Large intestine (tissue), 3 donors: ENCODE results near the gene KCNH5. TPM values are rescaled to one million over a fixed set of nuclear protein-coding genes. Genes with fewer than 3 reads are reported as not detected.

Experiments
- DNase-seq, 2 donors: peaks; one replicate each; pipeline versions ENCODE4 v3.0.0 to v3.0.0-alpha.2; 2013
- H3K27ac ChIP-seq: one replicate; pipeline ENCODE4 v1.5.1; 2013; ENCODE audit warnings: low read length
- H3K27me3 ChIP-seq: 2 replicates; pipeline ENCODE4 v1.6.1; 2013; ENCODE audit warnings: low read length; ENCODE audit not compliant: control insufficient read depth, insufficient read depth
- H3K36me3 ChIP-seq: 2 replicates; pipeline ENCODE4 v1.6.1; 2013; ENCODE audit warnings: low read length; ENCODE audit not compliant: control insufficient read depth, insufficient read depth
- H3K4me1 ChIP-seq: one replicate; pipeline ENCODE4 v1.6.1; 2013; ENCODE audit warnings: low read length; ENCODE audit not compliant: control insufficient read depth, insufficient read depth
- H3K4me3 ChIP-seq: one replicate; pipeline ENCODE4 v1.5.1; 2013; ENCODE audit warnings: low read length
- H3K9me3 ChIP-seq: one replicate; pipeline ENCODE4 v1.6.1; 2013; ENCODE audit warnings: mild to moderate bottlenecking, low read depth, low read length, moderate library complexity; ENCODE audit not compliant: control insufficient read depth
- WGBS: methylation state at CpG from one replicate; pipeline ENCODE4 v1.1.5; 2013; ENCODE audit warnings: low lambda C conversion rate; ENCODE audit not compliant: insufficient coverage; 5-methylcytosine and 5-hydroxymethylcytosine counted together
- polyA plus RNA-seq: library from polyadenylated mRNA; unstranded; fragments of 120-200 nt; gene quantifications from one replicate; pipeline ENCODE4 v1.2.1, GENCODE V29; 2013

Gene KCNH5
- polyA plus RNA-seq, 1 donor, result 0.40 TPM

- no peaks in the 10 kb centered on the region for H3K4me1 ChIP-seq
- no CpG with 5 or more reads among the region's 2 CpGs for WGBS
- no peaks in the 10 kb centered on the region for H3K36me3 ChIP-seq
- H3K9me3 ChIP-seq, result no peaks in the 10 kb centered on the region
- no peak overlapping the region for H3K4me3 ChIP-seq
- no peaks in the 10 kb centered on the region for H3K27me3 ChIP-seq
- no peak overlapping the region for H3K27ac ChIP-seq
- DNase-seq, result no peak
These were observed 322.9 kb downstream of the KCNH5 start for GRCh38 chr14:62722406-62722805.

- DNase-seq, result no peak
- Histone ChIP-seq H3K36me3 (no peaks in the 10 kb centered on the region), H3K9me3 (peaks cover 3% of the 10 kb centered on the region), H3K27ac (no peak overlapping the region), H3K27me3 (no peaks in the 10 kb centered on the region), H3K4me3 (no peak overlapping the region), H3K4me1 (no peaks in the 10 kb centered on the region)
- WGBS, result 100% methylated on average over 1 of the region's 1 CpG
These were observed 326.6 kb downstream of the KCNH5 start for GRCh38 chr14:62718629-62719028.

- DNase-seq, result no peak
- Histone ChIP-seq H3K4me3 (no peak overlapping the region), H3K4me1 (no peaks in the 10 kb centered on the region), H3K36me3 (no peaks in the 10 kb centered on the region), H3K27me3 (no peaks in the 10 kb centered on the region), H3K27ac (no peak overlapping the region), H3K9me3 (peaks cover 3% of the 10 kb centered on the region)
- WGBS, result 86% methylated on average over 1 of the region's 7 CpGs
These were observed 333.8 kb downstream of the KCNH5 start for GRCh38 chr14:62711351-62712023.

GRCh38 chr14:62710811-62711210 lies 334.4 kb downstream of the KCNH5 start:
- Histone ChIP-seq H3K27me3 (no peaks in the 10 kb centered on the region), H3K36me3 (no peaks in the 10 kb centered on the region), H3K4me3 (no peak overlapping the region), H3K4me1 (no peaks in the 10 kb centered on the region), H3K27ac (no peak overlapping the region), H3K9me3 (peaks cover 3% of the 10 kb centered on the region)
- no peak for DNase-seq

- WGBS, result no CpG with 5 or more reads among the region's 3 CpGs
- Histone ChIP-seq H3K36me3 (no peaks in the 10 kb centered on the region), H3K9me3 (no peaks in the 10 kb centered on the region), H3K4me1 (no peaks in the 10 kb centered on the region), H3K27ac (no peak overlapping the region), H3K27me3 (no peaks in the 10 kb centered on the region), H3K4me3 (no peak overlapping the region)
- DNase-seq, result no peak
These were observed 335.5 kb downstream of the KCNH5 start for GRCh38 chr14:62709773-62710172.

- no peaks in the 10 kb centered on the region for H3K27me3 ChIP-seq
- H3K9me3 ChIP-seq, result no peaks in the 10 kb centered on the region
- H3K27ac ChIP-seq, result no peak overlapping the region
- WGBS, result 80% methylated on average over 1 of the region's 2 CpGs
- no peaks in the 10 kb centered on the region for H3K4me1 ChIP-seq
- H3K4me3 ChIP-seq, result no peak overlapping the region
- DNase-seq, result no peak
- no peaks in the 10 kb centered on the region for H3K36me3 ChIP-seq
These were observed 339.0 kb downstream of the KCNH5 start for GRCh38 chr14:62706217-62706616.

GRCh38 chr14:62697461-62697860 lies 347.8 kb downstream of the KCNH5 start:
- Histone ChIP-seq H3K27me3 (no peaks in the 10 kb centered on the region), H3K4me1 (peaks cover 17% of the 10 kb centered on the region), H3K9me3 (no peaks in the 10 kb centered on the region), H3K27ac (no peak overlapping the region), H3K4me3 (no peak overlapping the region), H3K36me3 (no peaks in the 10 kb centered on the region)
- WGBS, result no CpG with 5 or more reads among the region's 1 CpG
- DNase-seq, result no peak

- peaks cover 17% of the 10 kb centered on the region for H3K4me1 ChIP-seq
- H3K4me3 ChIP-seq, result no peak overlapping the region
- no peak for DNase-seq
- no peaks in the 10 kb centered on the region for H3K36me3 ChIP-seq
- H3K27ac ChIP-seq, result peak overlapping the region; percentile 65
- no CpG with 5 or more reads among the region's 4 CpGs for WGBS
- no peaks in the 10 kb centered on the region for H3K27me3 ChIP-seq
- no peaks in the 10 kb centered on the region for H3K9me3 ChIP-seq
These were observed 348.3 kb downstream of the KCNH5 start for GRCh38 chr14:62696929-62697328.

- Histone ChIP-seq H3K9me3 (no peaks in the 10 kb centered on the region), H3K36me3 (no peaks in the 10 kb centered on the region), H3K27ac (peak overlapping the region; percentile 65), H3K4me3 (no peak overlapping the region), H3K27me3 (no peaks in the 10 kb centered on the region), H3K4me1 (peaks cover 20% of the 10 kb centered on the region)
- 13% methylated on average over 3 of the region's 5 CpGs for WGBS
- DNase-seq, result peak in 1 of 2 donors; percentile 69
These were observed 348.8 kb downstream of the KCNH5 start for GRCh38 chr14:62696331-62696924.

GRCh38 chr14:62694075-62694474 lies 351.2 kb downstream of the KCNH5 start:
- Histone ChIP-seq H3K4me1 (peaks cover 26% of the 10 kb centered on the region), H3K27me3 (no peaks in the 10 kb centered on the region), H3K36me3 (no peaks in the 10 kb centered on the region), H3K27ac (peak overlapping the region; percentile 14), H3K4me3 (no peak overlapping the region), H3K9me3 (no peaks in the 10 kb centered on the region)
- WGBS, result no CpG with 5 or more reads among the region's 2 CpGs
- DNase-seq, result peak; percentile 65 to 83
